AG04449 (cell line): Measurements from ENCODE around the gene LIMS2.

Experiments used
- CTCF ChIA-PET: fragments of 350-600 bp; formaldehyde crosslinking; extraction: SDS; loops from one replicate; lab custom pipeline; 2021; ENCODE audit warnings: antibody characterized with exemption; lab: Yijun Ruan, JAX
- POLR2A ChIA-PET: fragments of 400-600, 350-600 bp; formaldehyde crosslinking; extraction: SDS; loops from one replicate; lab custom pipeline; 2020; ENCODE audit warnings: antibody characterized with exemption, inconsistent platforms; lab: Yijun Ruan, JAX
- DNase-seq: peaks from one replicate; pipeline ENCODE4 v3.0.0-alpha.2; 2010; ENCODE audit warnings: low read depth, low spot score
- H3K4me3 ChIP-seq: 2 replicates; pipeline ENCODE4 v1.5.1; 2011; ENCODE audit warnings: low read depth, mild to moderate bottlenecking, control low read depth, low read length
- TF ChIP-seq, protein P1 (sequence below): IDR thresholded peaks from one replicate; pipeline ENCODE4 v1.5.1; 2011; ENCODE audit warnings: mild to moderate bottlenecking, moderate library complexity, low read length, control low read depth, inconsistent platforms; ENCODE audit not compliant: insufficient read depth; ENCODE audit errors: missing control alignments

Gene LIMS2

DNA sequence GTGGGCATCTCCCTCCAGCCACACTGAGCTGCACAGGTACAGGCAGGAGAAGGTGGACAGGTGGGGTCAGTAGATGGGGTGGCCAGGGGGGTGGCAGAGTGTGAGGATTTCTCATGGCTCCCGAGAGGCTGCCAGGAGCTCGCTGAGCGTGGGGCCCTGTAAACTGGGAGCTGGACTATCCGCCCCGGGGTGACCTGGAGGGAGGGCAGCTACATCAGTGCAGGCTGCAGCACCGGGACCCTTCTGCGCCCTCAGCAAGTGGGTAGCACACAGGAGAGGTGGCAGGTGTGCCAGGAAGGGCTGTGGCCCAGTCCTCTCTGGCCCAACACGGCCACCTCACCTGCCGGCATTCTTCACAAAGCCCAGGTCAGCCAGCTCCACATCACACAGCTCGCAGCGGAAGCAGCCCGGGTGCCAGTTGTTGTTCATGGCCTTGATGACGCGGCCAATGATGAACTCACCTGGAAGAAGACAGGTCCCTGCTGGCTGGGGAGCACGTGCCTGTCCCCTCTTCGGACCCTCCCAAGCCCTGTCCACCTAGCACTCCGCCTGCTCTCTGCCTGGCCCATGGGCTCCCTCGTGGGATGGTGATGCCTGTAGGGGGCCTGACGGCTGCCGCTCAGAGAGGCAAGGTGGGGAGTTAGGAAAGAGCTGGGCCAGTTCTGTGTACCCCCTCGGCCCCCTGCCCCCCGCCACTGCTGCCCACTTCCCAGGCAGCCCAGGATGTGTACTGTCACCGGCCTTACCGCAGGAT, 21.1 kb downstream of the LIMS2 start:
- no peak for DNase-seq
- no peak overlapping the region for H3K4me3 ChIP-seq
- ChIA-PET CTCF (interaction anchor here (1.1 to 3.2 kb wide), 6 partner anchors 10 to 330 kb away, joined by 3 to 19 read pairs (median 4); no protein-coding TSS in a partner anchor), POLR2A (no interaction called here)
- TF ChIP-seq, protein P1, sequence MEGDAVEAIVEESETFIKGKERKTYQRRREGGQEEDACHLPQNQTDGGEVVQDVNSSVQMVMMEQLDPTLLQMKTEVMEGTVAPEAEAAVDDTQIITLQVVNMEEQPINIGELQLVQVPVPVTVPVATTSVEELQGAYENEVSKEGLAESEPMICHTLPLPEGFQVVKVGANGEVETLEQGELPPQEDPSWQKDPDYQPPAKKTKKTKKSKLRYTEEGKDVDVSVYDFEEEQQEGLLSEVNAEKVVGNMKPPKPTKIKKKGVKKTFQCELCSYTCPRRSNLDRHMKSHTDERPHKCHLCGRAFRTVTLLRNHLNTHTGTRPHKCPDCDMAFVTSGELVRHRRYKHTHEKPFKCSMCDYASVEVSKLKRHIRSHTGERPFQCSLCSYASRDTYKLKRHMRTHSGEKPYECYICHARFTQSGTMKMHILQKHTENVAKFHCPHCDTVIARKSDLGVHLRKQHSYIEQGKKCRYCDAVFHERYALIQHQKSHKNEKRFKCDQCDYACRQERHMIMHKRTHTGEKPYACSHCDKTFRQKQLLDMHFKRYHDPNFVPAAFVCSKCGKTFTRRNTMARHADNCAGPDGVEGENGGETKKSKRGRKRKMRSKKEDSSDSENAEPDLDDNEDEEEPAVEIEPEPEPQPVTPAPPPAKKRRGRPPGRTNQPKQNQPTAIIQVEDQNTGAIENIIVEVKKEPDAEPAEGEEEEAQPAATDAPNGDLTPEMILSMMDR = no peak

DNA sequence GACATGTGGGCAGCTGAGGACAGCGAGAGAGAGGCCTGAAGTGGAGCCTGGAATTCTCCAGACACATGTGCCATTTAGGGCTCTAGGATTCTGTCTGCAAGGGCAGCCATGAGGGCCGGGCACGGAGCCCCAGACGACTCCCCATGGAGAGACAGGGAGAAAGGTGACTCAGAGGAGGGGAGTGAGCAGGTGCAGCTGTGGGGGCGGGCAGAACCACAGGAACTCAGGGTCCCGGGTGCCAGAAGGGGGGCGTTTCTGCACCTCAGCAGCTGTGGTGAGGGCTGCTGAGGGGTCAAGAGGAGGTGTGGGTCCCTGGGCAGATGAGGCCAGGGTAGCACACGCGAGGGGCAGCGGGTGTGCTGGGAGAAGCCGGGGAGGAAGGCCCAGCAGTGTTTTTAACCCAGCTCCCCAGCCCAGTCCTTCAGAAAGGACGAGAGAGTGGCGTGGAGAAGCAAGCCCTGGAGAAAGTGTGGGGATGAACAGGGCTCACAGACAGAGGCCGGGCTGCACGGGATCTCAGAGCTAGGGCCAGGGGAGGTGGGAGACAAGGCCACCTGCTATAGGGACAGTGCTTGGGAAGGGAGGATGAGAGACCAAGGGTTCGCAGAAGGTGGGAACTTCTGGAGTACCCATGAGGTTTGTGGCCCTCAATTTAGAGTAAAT, 21.8 kb downstream of the LIMS2 start:
- TF ChIP-seq, protein P1 = no peak
- no peak for DNase-seq
- CTCF ChIA-PET = interaction anchor here (1.1 to 6.9 kb wide), 6 partner anchors 9 to 136 kb away, joined by 3 to 119 read pairs (median 8); no protein-coding TSS in a partner anchor
- no peak overlapping the region for H3K4me3 ChIP-seq
- POLR2A ChIA-PET = no interaction called here

DNA sequence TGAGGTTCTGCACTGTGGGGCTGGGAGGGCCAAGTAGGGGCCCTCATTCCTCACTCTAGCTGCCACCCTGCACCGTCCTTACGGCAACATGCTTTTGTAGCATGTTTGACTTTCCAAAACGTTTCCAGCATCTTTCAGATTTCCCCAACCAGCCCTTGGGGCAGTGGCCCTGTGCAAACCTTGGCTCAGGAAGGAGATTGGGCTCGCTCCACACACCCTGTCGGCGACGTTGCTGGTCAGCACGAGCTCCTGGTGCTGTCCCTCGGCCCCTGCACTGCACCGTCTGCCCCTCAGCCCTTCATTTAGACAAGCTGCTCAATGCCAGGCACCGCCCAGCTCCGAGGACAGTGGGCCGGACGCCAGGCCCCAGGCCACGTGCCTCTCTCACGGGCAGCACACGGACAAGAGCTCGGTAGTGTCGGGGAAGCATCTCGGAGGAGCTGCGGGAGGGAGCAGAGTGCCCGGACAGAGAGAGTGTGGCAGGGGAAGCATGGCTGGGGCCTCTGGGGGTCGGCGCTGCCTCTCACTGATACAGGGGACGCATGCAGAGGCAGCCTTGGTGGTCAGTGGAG, 22.5 kb downstream of the LIMS2 start:
- TF ChIP-seq, protein P1 = no peak
- no peak for DNase-seq
- POLR2A ChIA-PET = no interaction called here
- H3K4me3 ChIP-seq = no peak overlapping the region
- CTCF ChIA-PET = interaction anchor here (1.0 to 6.9 kb wide), 6 partner anchors 8 to 135 kb away, joined by 3 to 119 read pairs (median 4); no protein-coding TSS in a partner anchor

DNA sequence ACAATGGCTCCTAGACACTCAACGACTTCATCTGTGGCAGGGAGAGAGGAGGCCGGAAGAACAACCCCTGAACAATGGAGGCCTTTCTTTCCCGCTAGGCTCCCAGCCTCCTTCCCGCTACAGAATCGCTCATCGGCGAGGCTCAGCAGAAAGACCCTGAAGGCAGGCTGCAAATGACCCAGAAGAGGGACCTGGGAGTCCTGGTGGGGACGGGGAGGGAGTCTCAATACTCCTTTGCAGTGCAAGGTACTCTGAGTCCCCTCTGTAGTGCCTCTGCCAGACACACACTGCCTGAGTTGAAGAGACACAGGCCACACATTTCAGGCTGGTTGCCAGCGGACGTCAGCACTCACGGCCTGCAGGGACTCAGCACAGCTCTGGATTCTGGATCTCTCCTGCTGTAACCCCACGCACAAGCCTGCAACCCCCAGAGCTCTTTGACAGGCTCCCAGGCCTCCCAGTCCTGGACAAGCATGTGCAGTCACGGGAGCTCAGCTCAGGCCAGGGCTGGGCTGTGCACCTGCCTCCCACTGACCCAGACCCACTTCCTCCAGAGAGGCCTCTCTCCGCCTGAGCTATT, 23.3 kb downstream of the LIMS2 start:
- CTCF ChIA-PET = interaction anchor here (1.0 to 6.9 kb wide), 4 partner anchors 8 to 59 kb away, joined by 3 to 119 read pairs (median 6); no protein-coding TSS in a partner anchor
- TF ChIP-seq, protein P1 = no peak
- no peak overlapping the region for H3K4me3 ChIP-seq
- DNase-seq = no peak
- POLR2A ChIA-PET = no interaction called here

DNA sequence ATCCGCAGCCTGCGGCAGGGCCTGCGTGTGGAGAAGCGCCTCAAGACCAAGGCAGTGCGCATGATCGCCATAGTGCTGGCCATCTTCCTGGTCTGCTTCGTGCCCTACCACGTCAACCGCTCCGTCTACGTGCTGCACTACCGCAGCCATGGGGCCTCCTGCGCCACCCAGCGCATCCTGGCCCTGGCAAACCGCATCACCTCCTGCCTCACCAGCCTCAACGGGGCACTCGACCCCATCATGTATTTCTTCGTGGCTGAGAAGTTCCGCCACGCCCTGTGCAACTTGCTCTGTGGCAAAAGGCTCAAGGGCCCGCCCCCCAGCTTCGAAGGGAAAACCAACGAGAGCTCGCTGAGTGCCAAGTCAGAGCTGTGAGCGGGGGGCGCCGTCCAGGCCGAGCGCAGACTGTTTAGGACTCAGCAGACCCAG, 23.9 kb downstream of the LIMS2 start:
- POLR2A ChIA-PET = no interaction called here
- H3K4me3 ChIP-seq = no peak overlapping the region
- TF ChIP-seq, protein P1 = no peak

More for the DNA sequence above, 23.9 kb downstream of the LIMS2 start:
- DNase-seq = no peak
- CTCF ChIA-PET = interaction anchor here (1.9 to 6.9 kb wide), 3 partner anchors 12 to 58 kb away, joined by 5 to 119 read pairs (median 10); no protein-coding TSS in a partner anchor
